DOHH2 (cell line): ENCODE data around the gene HIBCH.

Source experiments
- H3F3A ChIP-seq: fragments of 200-600 bp; sonication (generic), shearing (Covaris generic); 2 replicates; pipeline ENCODE4 v1.6.0; 2016; ENCODE audit warnings: antibody characterized with exemption, mild to moderate bottlenecking; ENCODE audit not compliant: control insufficient read depth, insufficient read depth
- H3K27ac ChIP-seq: fragments of 200-600 bp; sonication (generic); 2 replicates; pipeline ENCODE4 v1.5.1; 2014; ENCODE audit warnings: low read depth, mild to moderate bottlenecking, low read length, moderate library complexity
- H3K27me3 ChIP-seq: fragments of 200-600 bp; sonication (generic); 2 replicates; pipeline ENCODE4 v1.6.1; 2014; ENCODE audit warnings: mild to moderate bottlenecking, low read length, mixed read lengths; ENCODE audit not compliant: control insufficient read depth
- H3K36me3 ChIP-seq: fragments of 200-600 bp; sonication (generic); 2 replicates; pipeline ENCODE4 v1.6.1; 2014; ENCODE audit warnings: mild to moderate bottlenecking, low read length, moderate library complexity, mixed read lengths; ENCODE audit not compliant: control insufficient read depth
- H3K4me1 ChIP-seq: fragments of 200-600 bp; sonication (generic); 2 replicates; pipeline ENCODE4 v1.6.1; 2014; ENCODE audit warnings: mild to moderate bottlenecking, low read length, mixed read lengths; ENCODE audit not compliant: control insufficient read depth
- H3K4me2 ChIP-seq: fragments of 200-600 bp; sonication (generic); 2 replicates; pipeline ENCODE4 v1.6.0; 2014; ENCODE audit warnings: mild to moderate bottlenecking, low read length, moderate library complexity
- H3K4me3 ChIP-seq: fragments of 200-600 bp; sonication (generic); 2 replicates; pipeline ENCODE4 v1.5.1; 2014; ENCODE audit warnings: mild to moderate bottlenecking, low read length, mixed read lengths
- H3K79me2 ChIP-seq: fragments of 200-600 bp; sonication (generic); 2 replicates; pipeline ENCODE4 v1.6.1; 2014; ENCODE audit warnings: mild to moderate bottlenecking, low read length, mixed read lengths; ENCODE audit not compliant: control insufficient read depth
- H3K9me2 ChIP-seq: fragments of 200-600 bp; sonication (generic); replicated peaks from 2 replicates; pipeline ENCODE4 v1.6.1; 2014; ENCODE audit warnings: mild to moderate bottlenecking, low read length, mixed read lengths; ENCODE audit not compliant: control insufficient read depth
- H3K9me3 ChIP-seq: fragments of 200-600 bp; sonication (generic); 2 replicates; pipeline ENCODE4 v1.6.1; 2014; ENCODE audit warnings: antibody characterized with exemption, low read length, mixed read lengths; ENCODE audit not compliant: control insufficient read depth, insufficient read depth
- H4K20me1 ChIP-seq: fragments of 200-600 bp; sonication (generic); 2 replicates; pipeline ENCODE4 v1.6.0; 2014; ENCODE audit warnings: low read depth, mild to moderate bottlenecking, antibody characterized with exemption, low read length, moderate library complexity; ENCODE audit not compliant: control insufficient read depth, insufficient read depth
- CTCF ChIP-seq: fragments of 200-600 bp; sonication (generic); IDR thresholded peaks from one replicate; pipeline ENCODE4 v1.5.1; 2014; ENCODE audit warnings: antibody characterized with exemption, mild to moderate bottlenecking, low read depth, low read length; ENCODE audit not compliant: poor library complexity, severe bottlenecking
- EZH2phosphoT487 ChIP-seq: fragments of 200-600 bp; sonication (generic); IDR thresholded peaks from 2 replicates; pipeline ENCODE4 v1.6.1; 2017; ENCODE audit warnings: borderline replicate concordance, mild to moderate bottlenecking, antibody characterized with exemption, low read length, moderate library complexity, mixed read lengths

The HIBCH gene

GRCh38 chr2:190181123-190181669 is 138.4 kb downstream of the HIBCH start:
- Histone ChIP-seq H3K4me1 (peaks cover 58% of the 10 kb centered on the region), H3F3A (peaks cover 13% of the 10 kb centered on the region), H3K9me3 (no peaks in the 10 kb centered on the region), H3K4me2 (peak overlapping the region; percentile 94), H3K36me3 (no peaks in the 10 kb centered on the region), H3K79me2 (peaks cover 42% of the 10 kb centered on the region), H3K4me3 (peak overlapping the region; percentile 90), H3K9me2 (no peaks in the 10 kb centered on the region), H3K27me3 (no peaks in the 10 kb centered on the region), H4K20me1 (no peaks in the 10 kb centered on the region), H3K27ac (peak overlapping the region; percentile 58)
- TF ChIP-seq EZH2phosphoT487, result no peak

GRCh38 chr2:190180313-190181122 is 139.1 kb downstream of the HIBCH start:
- peaks cover 53% of the 10 kb centered on the region for H3K4me1 ChIP-seq
- H3K79me2 ChIP-seq, result peaks cover 36% of the 10 kb centered on the region

GRCh38 chr2:190179754-190180312 is 139.8 kb downstream of the HIBCH start:
- Histone ChIP-seq H4K20me1 (no peaks in the 10 kb centered on the region), H3K36me3 (no peaks in the 10 kb centered on the region), H3K4me3 (peak overlapping the region; percentile 90), H3K4me2 (peak overlapping the region; percentile 94), H3K79me2 (peaks cover 29% of the 10 kb centered on the region), H3K27me3 (no peaks in the 10 kb centered on the region), H3K4me1 (peaks cover 47% of the 10 kb centered on the region), H3K9me3 (no peaks in the 10 kb centered on the region), H3K9me2 (no peaks in the 10 kb centered on the region), H3F3A (peaks cover 13% of the 10 kb centered on the region), H3K27ac (peak overlapping the region; percentile 58)
- TF ChIP-seq CTCF (no peak), EZH2phosphoT487 (no peak)

More at GRCh38 chr2:190180313-190181122, 139.1 kb downstream of the HIBCH start:
- H3K4me3 ChIP-seq, result peak overlapping the region; percentile 90
- H4K20me1 ChIP-seq, result no peaks in the 10 kb centered on the region
- peak overlapping the region; percentile 94 for H3K4me2 ChIP-seq
- H3K27me3 ChIP-seq, result no peaks in the 10 kb centered on the region
- no peaks in the 10 kb centered on the region for H3K9me3 ChIP-seq
- peaks cover 13% of the 10 kb centered on the region for H3F3A ChIP-seq
- TF ChIP-seq CTCF, result peak; percentile 84
- TF ChIP-seq EZH2phosphoT487, result no peak
- H3K36me3 ChIP-seq, result no peaks in the 10 kb centered on the region
- peak overlapping the region; percentile 58 for H3K27ac ChIP-seq
- no peaks in the 10 kb centered on the region for H3K9me2 ChIP-seq
